Sigmoid colon (tissue), 7 donors: ENCODE measurements around the gene MTG2. TPM values are rescaled to one million over a fixed set of nuclear protein-coding genes. Genes with fewer than 3 reads are reported as not detected.

Experiments
- DNase-seq: peaks from one replicate; pipeline ENCODE4 v3.0.0-alpha.2; 2019
- H3K27ac ChIP-seq, 4 donors: fragments of 200-600 bp; sonication (generic); one replicate each; pipeline ENCODE4 v1.5.1; 2016 to 2019; ENCODE audit warnings: mild to moderate bottlenecking in 1 of 4
- H3K27me3 ChIP-seq, 3 donors: fragments of 200-600 bp; sonication (generic); one replicate each; pipeline ENCODE4 v1.5.1; 2019; ENCODE audit warnings: mild to moderate bottlenecking in 1 of 3
- H3K36me3 ChIP-seq, 4 donors: fragments of 200-600 bp; sonication (generic); one replicate each; pipeline ENCODE4 v1.5.1; 2016 to 2019
- H3K4me1 ChIP-seq, 4 donors: fragments of 200-600 bp; sonication (generic); one replicate each; pipeline ENCODE4 v1.5.1; 2017 to 2019
- H3K4me3 ChIP-seq, 4 donors: fragments of 200-600 bp; sonication (generic); one replicate each; pipeline ENCODE4 v1.5.1; 2017 to 2019; ENCODE audit warnings: mild to moderate bottlenecking in 2 of 4, moderate library complexity in 1 of 4
- H3K9me3 ChIP-seq, 4 donors: fragments of 200-600 bp in 3 of 4; sonication (generic) in 3 of 4; one replicate each; pipeline versions ENCODE4 v1.5.1 to v1.6.1; 2013 to 2019
- CTCF ChIP-seq, 4 experiments: fragments of 450-650 bp in 3 of 4; fragments of 200-600 bp in 1 of 4; IDR thresholded peaks; one replicate each; pipeline ENCODE4 v1.5.1; 2016 to 2019; ENCODE audit warnings: antibody characterized with exemption in 4 of 4, mild to moderate bottlenecking in 3 of 4, moderate library complexity in 2 of 4
- EP300 ChIP-seq, 4 donors: sonication (generic); formaldehyde crosslinking; IDR thresholded peaks; one replicate each; pipeline ENCODE4 v1.6.1; 2017; ENCODE audit warnings: antibody characterized with exemption in 4 of 4
- POLR2A ChIP-seq, 2 donors: fragments of 450-650 bp; IDR thresholded peaks; one replicate each; pipeline ENCODE4 v1.6.1; 2016; ENCODE audit warnings: antibody characterized with exemption in 2 of 2, mild to moderate bottlenecking in 2 of 2, moderate library complexity in 2 of 2
- POLR2AphosphoS5 ChIP-seq, 4 donors: sonication (generic); formaldehyde crosslinking; IDR thresholded peaks; one replicate each; pipeline ENCODE4 v1.6.1; 2017; ENCODE audit warnings: antibody characterized with exemption in 4 of 4
- WGBS, 2 donors: extraction: QIAGEN DNeasy Blood & Tissue Kit; methylation state at CpG; one replicate each; pipeline ENCODE4 v1.1.7; 2013; 5-methylcytosine and 5-hydroxymethylcytosine counted together
- intact Hi-C: fragments of 100-400 bp; cut with DNase I; formaldehyde crosslinking; loops from one replicate; pipeline ENCODE4 v1.15.1; 2023
- polyA plus RNA-seq, 3 donors: library from polyadenylated mRNA; stranded (reverse); fragments of 200-250 nt; gene quantifications; one replicate each; pipeline ENCODE4 v1.2.3, GENCODE V29; 2013
- total RNA-seq, 4 donors: library from RNA; depleted of rRNA; stranded (reverse); fragments of >200 nt; gene quantifications; one replicate each; pipeline ENCODE4 v1.1.0, GENCODE V29; 2016
- donor health status: healthy with polysubstance abuse.
- donor health status: Bipolar disorder and iron deficiency.
- donor health status: healthy.

Gene MTG2
- total and polyA plus RNA-seq, 7 donors: 13.3 to 32.3 (median 23.9) TPM

- H3K27ac ChIP-seq: no peak overlapping the region
- TF ChIP-seq EP300 (IDR thresholded peaks at IDR 0.05) (no peak), POLR2A (IDR thresholded peaks at IDR 0.05) (no peak), POLR2AphosphoS5 (IDR thresholded peaks at IDR 0.05) (no peak), CTCF (IDR thresholded peaks at IDR 0.05) (no peak)
- H3K4me3 ChIP-seq: no peak overlapping the region
- H3K36me3 ChIP-seq: peaks cover 0 to 66% (median 9%) of the 10 kb centered on the region in 4 donors
- WGBS, 2 donors: 97% methylated on average over 26 of the region's 26 CpGs
- DNase-seq: no peak
- H3K4me1 ChIP-seq: no peaks in the 10 kb centered on the region
- no peaks in the 10 kb centered on the region for H3K9me3 ChIP-seq
- intact Hi-C loops: no loop called here
- H3K27me3 ChIP-seq: no peaks in the 10 kb centered on the region
Observed at GRCh38 chr20:62174870-62175624, 7.8 kb upstream of the MTG2 start.

GRCh38 chr20:62175711-62176110 is 7.1 kb upstream of the MTG2 start:
- no peaks in the 10 kb centered on the region for H3K27me3 ChIP-seq
- no peaks in the 10 kb centered on the region for H3K4me1 ChIP-seq
- TF ChIP-seq POLR2A (IDR thresholded peaks at IDR 0.05): no peak
- TF ChIP-seq POLR2AphosphoS5 (IDR thresholded peaks at IDR 0.05): no peak
- no peak for TF ChIP-seq CTCF (IDR thresholded peaks at IDR 0.05)
- TF ChIP-seq EP300 (IDR thresholded peaks at IDR 0.05): no peak
- no peak overlapping the region for H3K4me3 ChIP-seq
- H3K36me3 ChIP-seq: peaks cover 0 to 65% (median 9%) of the 10 kb centered on the region in 4 donors
- DNase-seq: no peak
- no peak overlapping the region for H3K27ac ChIP-seq
- no peaks in the 10 kb centered on the region for H3K9me3 ChIP-seq
- intact Hi-C loops: no loop called here
- 96 to 97% methylated on average over 10 of the region's 10 CpGs for WGBS, 2 donors

- Histone ChIP-seq H3K4me1 (peaks cover 0 to 2% (median under 1%) of the 10 kb centered on the region in 4 donors), H3K36me3 (peaks cover 0 to 65% (median 9%) of the 10 kb centered on the region in 4 donors), H3K9me3 (no peaks in the 10 kb centered on the region), H3K27me3 (no peaks in the 10 kb centered on the region), H3K27ac (no peak overlapping the region), H3K4me3 (no peak overlapping the region)
- no peak for DNase-seq
- 94 to 95% methylated on average over 15 of the region's 15 CpGs for WGBS, 2 donors
- intact Hi-C loops: no loop called here
- TF ChIP-seq CTCF (IDR thresholded peaks at IDR 0.05): no peak
- no peak for TF ChIP-seq POLR2A (IDR thresholded peaks at IDR 0.05)
- TF ChIP-seq EP300 (IDR thresholded peaks at IDR 0.05): no peak
- no peak for TF ChIP-seq POLR2AphosphoS5 (IDR thresholded peaks at IDR 0.05)
Observed at GRCh38 chr20:62176866-62177265, 6.0 kb upstream of the MTG2 start.

- intact Hi-C loops: no loop called here
- H3K36me3 ChIP-seq: peaks cover 0 to 63% (median 9%) of the 10 kb centered on the region in 4 donors
- H3K4me3 ChIP-seq: no peak overlapping the region
- no peaks in the 10 kb centered on the region for H3K9me3 ChIP-seq
- H3K27ac ChIP-seq: no peak overlapping the region
- no peaks in the 10 kb centered on the region for H3K27me3 ChIP-seq
- DNase-seq: no peak
- H3K4me1 ChIP-seq: peaks cover 0 to 6% (median 3%) of the 10 kb centered on the region in 4 donors
- no peak for TF ChIP-seq POLR2AphosphoS5 (IDR thresholded peaks at IDR 0.05)
- TF ChIP-seq POLR2A (IDR thresholded peaks at IDR 0.05): no peak
- TF ChIP-seq EP300 (IDR thresholded peaks at IDR 0.05): no peak
- no peak for TF ChIP-seq CTCF (IDR thresholded peaks at IDR 0.05)
- WGBS, 2 donors: 92 to 96% methylated on average over 9 of the region's 9 CpGs
Observed at GRCh38 chr20:62177307-62177706, 5.5 kb upstream of the MTG2 start.
